HCT116 (cell line): ENCODE data around the gene NACAD. TPM values are rescaled to one million over a fixed set of nuclear protein-coding genes. Genes with fewer than 3 reads are reported as not detected.

Experiments
- ATAC-seq: fragments of 200-7000 bp; cut with Tn5 transposase; 2 replicates; pipeline ENCODE4 v1.9.1; 2020; ENCODE audit warnings: mild to moderate bottlenecking, moderate library complexity
- BruUV-seq: library from RNA; stranded (reverse); fragments of 400-500 nt; replicated peaks from 2 replicates; lab custom pipeline; 2021; lab: Mats Ljungman, UMichigan
- CTCF ChIA-PET: fragments of 300-600 bp; sonication (Branson Sonifier 250); formaldehyde crosslinking; loops from one replicate; lab custom pipeline; 2021; ENCODE audit warnings: antibody characterized with exemption; lab: Charles Lee
- POLR2A ChIA-PET: fragments of 300-600, 350-600 bp; sonication (Branson Sonifier 250); formaldehyde crosslinking; loops from one replicate; lab custom pipeline; 2021; ENCODE audit warnings: antibody characterized with exemption; lab: Charles Lee
- RAD21 ChIA-PET, 2 experiments: fragments of 300-600 bp; sonication (Branson Sonifier 250); formaldehyde crosslinking; loops; one replicate each; lab custom pipeline; 2023; ENCODE audit warnings: low total read pairs in 2 of 2; ENCODE audit not compliant: uncharacterized antibody in 2 of 2, unreplicated experiment in 2 of 2, low non-redundant PET in 1 of 2; lab: Charles Lee
- DNase-seq: peaks from one replicate; pipeline ENCODE4 v3.0.0-alpha.2; 2010; ENCODE audit warnings: low read depth, low spot score
- H2AFZ ChIP-seq: fragments of 200-600 bp; shearing (Covaris generic), sonication (generic); 2 replicates; pipeline ENCODE4 v1.6.1; 2017; ENCODE audit warnings: low read depth, mixed run types, mixed read lengths, antibody characterized with exemption, low read length; ENCODE audit not compliant: poor library complexity, severe bottlenecking
- H3K27ac ChIP-seq: 2 replicates; pipeline ENCODE4 v1.5.1; 2012; ENCODE audit warnings: low read depth, low read length
- H3K27me3 ChIP-seq: fragments of 200-600 bp; sonication (generic); 2 replicates; pipeline ENCODE4 v1.6.1; 2016; ENCODE audit warnings: mixed run types, low read length, mixed read lengths; ENCODE audit not compliant: insufficient read depth
- H3K36me3 ChIP-seq, 2 experiments: fragments of 200-500 bp in 1 of 2; fragments of 200-600 bp in 1 of 2; sonication (Bioruptor generic) in 1 of 2; sonication (generic) in 1 of 2; 2 replicates each; pipeline versions ENCODE4 v1.5.1 to v1.6.1; 2014 to 2016; ENCODE audit warnings: low read length in 2 of 2, inconsistent platforms in 1 of 2, mixed read lengths in 1 of 2, mixed run types in 1 of 2; ENCODE audit not compliant: insufficient read depth in 2 of 2, control insufficient read depth in 1 of 2
- H3K4me1 ChIP-seq, 2 experiments: fragments of 200-600 bp in 1 of 2; sonication (generic) in 1 of 2; 2 replicates each; pipeline versions ENCODE4 v1.5.1 to v1.6.1; 2012 to 2017; ENCODE audit warnings: low read length in 2 of 2, inconsistent platforms in 1 of 2, mild to moderate bottlenecking in 1 of 2, mixed read lengths in 1 of 2, mixed run types in 1 of 2, moderate library complexity in 1 of 2; ENCODE audit not compliant: insufficient read depth in 2 of 2, control insufficient read depth in 1 of 2
- H3K4me2 ChIP-seq: fragments of 200-600 bp; sonication (generic); 2 replicates; pipeline ENCODE4 v1.6.1; 2017; ENCODE audit warnings: mixed run types, low read length, mixed read lengths
- H3K4me3 ChIP-seq, 2 experiments: fragments of 200-600 bp in 1 of 2; sonication (generic) in 1 of 2; replicated peaks in 1 of 2; 2 replicates each; pipeline ENCODE4 v1.5.1; 2011 to 2016; ENCODE audit warnings: low read length in 2 of 2, control low read depth in 1 of 2, low read depth in 1 of 2, mild to moderate bottlenecking in 1 of 2, mixed read lengths in 1 of 2, mixed run types in 1 of 2
- H3K79me2 ChIP-seq: fragments of 200-600 bp; sonication (generic); 2 replicates; pipeline ENCODE4 v1.6.1; 2017; ENCODE audit warnings: mild to moderate bottlenecking, mixed run types, low read length, moderate library complexity, mixed read lengths; ENCODE audit not compliant: insufficient read depth
- H3K9ac ChIP-seq: fragments of 200-600 bp; sonication (generic); 2 replicates; pipeline ENCODE4 v1.6.1; 2016; ENCODE audit warnings: low read length, mixed read lengths
- H3K9me2 ChIP-seq: fragments of 200-600 bp; sonication (generic), shearing (Covaris generic); 2 replicates; pipeline ENCODE4 v1.6.1; 2017; ENCODE audit warnings: mixed run types, mild to moderate bottlenecking, moderate library complexity; ENCODE audit not compliant: insufficient read depth
- H3K9me3 ChIP-seq, 2 experiments: fragments of 200-500 bp in 1 of 2; fragments of 200-600 bp in 1 of 2; sonication (Bioruptor generic) in 1 of 2; sonication (generic) in 1 of 2; 2 replicates each; pipeline ENCODE4 v1.6.1; 2014 to 2017; ENCODE audit warnings: low read length in 2 of 2, mixed read lengths in 2 of 2, inconsistent platforms in 1 of 2, low read depth in 1 of 2, mild to moderate bottlenecking in 1 of 2, mixed run types in 1 of 2, moderate library complexity in 1 of 2; ENCODE audit not compliant: control insufficient read depth in 1 of 2, insufficient read depth in 1 of 2
- H4K20me1 ChIP-seq: fragments of 200-600 bp; sonication (generic), shearing (Covaris generic); 2 replicates; pipeline ENCODE4 v1.6.1; 2017; ENCODE audit warnings: mixed run types, mild to moderate bottlenecking, moderate library complexity; ENCODE audit not compliant: insufficient read depth
- CEBPB ChIP-seq: IDR thresholded peaks from 2 replicates; pipeline ENCODE4 v1.6.1; 2012; ENCODE audit warnings: low read depth
- EGR1 ChIP-seq: IDR thresholded peaks from 2 replicates; pipeline ENCODE4 v1.6.1; 2012; ENCODE audit warnings: low read depth
- EZH2 ChIP-seq: fragments of 200-600 bp; sonication (generic); IDR thresholded peaks from 2 replicates; pipeline ENCODE4 v1.6.1; 2017; ENCODE audit warnings: antibody characterized with exemption, mixed run types
- FOSL1 ChIP-seq: IDR thresholded peaks from 2 replicates; pipeline ENCODE4 v1.6.1; 2012; ENCODE audit warnings: low read depth
- POLR2A ChIP-seq: IDR thresholded peaks from 2 replicates; pipeline ENCODE4 v1.7.0; 2011; ENCODE audit warnings: borderline replicate concordance; ENCODE audit not compliant: insufficient read depth, insufficient read length; ENCODE audit errors: extremely low read depth
- POLR2AphosphoS5 ChIP-seq: IDR thresholded peaks from 2 replicates; pipeline ENCODE4 v1.6.1; 2011; ENCODE audit warnings: mild to moderate bottlenecking, low read depth, low read length, moderate library complexity
- RAD21 ChIP-seq: IDR thresholded peaks from 2 replicates; pipeline ENCODE4 v1.6.1; 2012; ENCODE audit warnings: low read depth, mild to moderate bottlenecking
- SP1 ChIP-seq: IDR thresholded peaks from 2 replicates; pipeline ENCODE4 v1.6.1; 2012; ENCODE audit warnings: low read depth
- intact Hi-C: fragments of 100-400 bp; cut with micrococcal nuclease; formaldehyde crosslinking; loops from 2 replicates; pipeline ENCODE4 v1.10.0; 2022
- total RNA-seq: library from RNA; stranded (reverse); gene quantifications from one replicate; pipeline ENCODE4 v1.2.1, GENCODE V29; 2021; ENCODE audit not compliant: unreplicated experiment
- TF ChIP-seq, protein P1 (sequence below): IDR thresholded peaks from 2 replicates; pipeline ENCODE4 v1.6.1; 2012
- TF ChIP-seq, protein P2 (sequence below), 3 experiments: fragments of 200-600 bp in 1 of 3; sonication (generic) in 1 of 3; IDR thresholded peaks in 2 of 3; conservative IDR thresholded peaks in 1 of 3; 2 replicates each; pipeline ENCODE4 v1.5.1; 2012 to 2017; ENCODE audit warnings: low read depth in 2 of 3, low read length in 2 of 3, antibody characterized with exemption in 1 of 3, borderline replicate concordance in 1 of 3, control low read depth in 1 of 3, mild to moderate bottlenecking in 1 of 3, mixed read lengths in 1 of 3, mixed run types in 1 of 3, moderate library complexity in 1 of 3; ENCODE audit not compliant: insufficient read depth in 1 of 3

The NACAD gene
- total RNA-seq, 1 experiment from 2014 or later, result 0.05 TPM

DNA sequence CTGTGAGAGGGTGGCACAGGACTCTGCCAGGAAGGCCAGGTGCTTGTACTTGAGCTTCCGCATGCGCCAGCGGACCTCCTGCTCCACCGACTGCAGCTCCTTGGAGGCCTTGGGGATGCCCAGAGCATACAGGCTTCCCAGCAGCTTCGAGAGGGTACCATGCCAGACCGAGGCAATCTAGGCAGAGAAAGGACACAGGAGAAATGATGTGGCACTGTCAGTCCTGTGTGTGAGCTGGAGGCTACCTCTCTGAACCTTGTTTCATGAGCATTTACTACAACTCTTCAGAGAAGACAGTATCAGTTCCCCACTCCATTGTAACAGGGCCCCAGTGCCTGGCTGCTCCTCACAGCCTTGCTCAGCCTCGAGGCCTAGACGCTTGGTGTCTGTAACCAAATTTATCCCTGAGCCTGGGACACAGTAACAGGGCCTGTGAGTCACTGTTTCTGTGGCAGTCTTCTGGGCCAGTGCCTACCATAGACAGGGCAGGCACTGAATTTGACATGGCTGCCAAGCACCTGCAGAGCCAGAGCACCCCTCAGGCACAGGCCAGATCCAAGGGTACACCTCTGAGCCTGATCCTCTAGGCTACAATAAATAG lies 16.9 kb upstream of the NACAD start:
- no peak overlapping the region for H3K27ac ChIP-seq
- no peaks in the 10 kb centered on the region for H3K27me3 ChIP-seq
- peaks cover 13% of the 10 kb centered on the region for H4K20me1 ChIP-seq
- H3K9ac ChIP-seq, result no peak overlapping the region
- no peak for DNase-seq
- no peak for TF ChIP-seq EGR1
- TF ChIP-seq CEBPB, result no peak
- no peak for TF ChIP-seq FOSL1
- TF ChIP-seq POLR2AphosphoS5, result no peak
- TF ChIP-seq, protein P1, sequence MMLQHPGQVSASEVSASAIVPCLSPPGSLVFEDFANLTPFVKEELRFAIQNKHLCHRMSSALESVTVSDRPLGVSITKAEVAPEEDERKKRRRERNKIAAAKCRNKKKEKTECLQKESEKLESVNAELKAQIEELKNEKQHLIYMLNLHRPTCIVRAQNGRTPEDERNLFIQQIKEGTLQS, result no peak
- no peak for TF ChIP-seq RAD21
- TF ChIP-seq, protein P2, sequence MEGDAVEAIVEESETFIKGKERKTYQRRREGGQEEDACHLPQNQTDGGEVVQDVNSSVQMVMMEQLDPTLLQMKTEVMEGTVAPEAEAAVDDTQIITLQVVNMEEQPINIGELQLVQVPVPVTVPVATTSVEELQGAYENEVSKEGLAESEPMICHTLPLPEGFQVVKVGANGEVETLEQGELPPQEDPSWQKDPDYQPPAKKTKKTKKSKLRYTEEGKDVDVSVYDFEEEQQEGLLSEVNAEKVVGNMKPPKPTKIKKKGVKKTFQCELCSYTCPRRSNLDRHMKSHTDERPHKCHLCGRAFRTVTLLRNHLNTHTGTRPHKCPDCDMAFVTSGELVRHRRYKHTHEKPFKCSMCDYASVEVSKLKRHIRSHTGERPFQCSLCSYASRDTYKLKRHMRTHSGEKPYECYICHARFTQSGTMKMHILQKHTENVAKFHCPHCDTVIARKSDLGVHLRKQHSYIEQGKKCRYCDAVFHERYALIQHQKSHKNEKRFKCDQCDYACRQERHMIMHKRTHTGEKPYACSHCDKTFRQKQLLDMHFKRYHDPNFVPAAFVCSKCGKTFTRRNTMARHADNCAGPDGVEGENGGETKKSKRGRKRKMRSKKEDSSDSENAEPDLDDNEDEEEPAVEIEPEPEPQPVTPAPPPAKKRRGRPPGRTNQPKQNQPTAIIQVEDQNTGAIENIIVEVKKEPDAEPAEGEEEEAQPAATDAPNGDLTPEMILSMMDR (IDR thresholded peaks at IDR 0.05 in 2 of 3, conservative IDR thresholded peaks at IDR 0.05 in 1 of 3; ENCODE audit: borderline replicate concordance in 1 of 3, insufficient read depth in 1 of 3, low read depth in 2 of 3, low read length in 2 of 3), result no peak
- no peak for TF ChIP-seq SP1
- no peak for TF ChIP-seq EZH2
- no peak for TF ChIP-seq POLR2A
- peaks cover 81% of the 10 kb centered on the region for H3K79me2 ChIP-seq
- intact Hi-C loops, result no loop called here
- H2AFZ ChIP-seq, result no peak overlapping the region
- H3K36me3 ChIP-seq, result peaks cover 75 to 87% of the 10 kb centered on the region in 2 experiments
- ChIA-PET CTCF (no interaction called here), POLR2A (no interaction called here), RAD21 (no interaction called here)
- no TSS peak for BruUV-seq
- no peak for ATAC-seq
- peaks cover 5% of the 10 kb centered on the region in 2 experiments for H3K4me1 ChIP-seq
- no peak overlapping the region for H3K4me2 ChIP-seq
- no peaks in the 10 kb centered on the region for H3K9me2 ChIP-seq
- no peaks in the 10 kb centered on the region for H3K9me3 ChIP-seq
- no peak overlapping the region for H3K4me3 ChIP-seq
